Endothelial cell of umbilical vein (primary cell): Measurements from ENCODE around the gene RWDD1.

Experiments used
- CTCF ChIP-seq, 2 donors: IDR thresholded peaks; 1 replicate in 1 of 2; 2 replicates in 1 of 2; pipeline ENCODE4 v1.5.1; 2011; ENCODE audit warnings: low read length in 2 of 2, mild to moderate bottlenecking in 2 of 2, moderate library complexity in 2 of 2, control low read depth in 1 of 2, inconsistent platforms in 1 of 2, low read depth in 1 of 2; ENCODE audit not compliant: insufficient read depth in 1 of 2; ENCODE audit errors: extremely low read depth in 1 of 2
- EZH2 ChIP-seq: IDR thresholded peaks from 2 replicates; pipeline ENCODE4 v1.6.1; 2012; ENCODE audit warnings: borderline replicate concordance, low read depth, mild to moderate bottlenecking, moderate library complexity, low read length, inconsistent platforms; ENCODE audit not compliant: severe bottlenecking
- GATA2 ChIP-seq: IDR thresholded peaks from 2 replicates; pipeline ENCODE4 v1.7.0; 2011; ENCODE audit warnings: low read depth, mild to moderate bottlenecking, moderate library complexity, mixed read lengths, low read length; ENCODE audit not compliant: insufficient read length, insufficient read depth
- MYC ChIP-seq: IDR thresholded peaks from one replicate; pipeline ENCODE4 v1.6.1; 2011; ENCODE audit warnings: mild to moderate bottlenecking, low read depth, low read length
- POLR2A ChIP-seq: IDR thresholded peaks from 2 replicates; pipeline ENCODE4 v1.6.1; 2012; ENCODE audit warnings: low read depth, mild to moderate bottlenecking, control low read depth, low read length
- POLR2AphosphoS5 ChIP-seq: IDR thresholded peaks from 2 replicates; pipeline ENCODE4 v1.6.1; 2012; ENCODE audit warnings: low read depth, mild to moderate bottlenecking, control low read depth, low read length, moderate library complexity; ENCODE audit not compliant: insufficient read depth

GRCh38 chr6:116564921-116565872 lies 6.1 kb upstream of the RWDD1 start:
- TF ChIP-seq EZH2: no peak
- no peak for TF ChIP-seq CTCF (IDR thresholded peaks at IDR 0.05; ENCODE audit: extremely low read depth in 1 of 2, insufficient read depth in 1 of 2, low read depth in 1 of 2, low read length in 2 of 2)
- no peak for TF ChIP-seq GATA2
- TF ChIP-seq MYC: no peak
- no peak for TF ChIP-seq POLR2AphosphoS5
- no peak for TF ChIP-seq POLR2A
